WTC11 (cell line): Measurements from ENCODE around the gene EMP2. TPM values are rescaled to one million over a fixed set of nuclear protein-coding genes. Genes with fewer than 3 reads are reported as not detected.
A peak's percentile ranks its signal among the peaks of the same experiment; 100 is the strongest.

Experiments
- ATAC-seq: fragments of 200-7000 bp; cut with Tn5 transposase; 2 replicates; pipeline ENCODE4 v1.10.0; 2021; ENCODE audit warnings: mild to moderate bottlenecking, moderate library complexity
- CTCF ChIA-PET: fragments of 300-600 bp; sonication (Branson Sonifier 250); formaldehyde crosslinking; loops from one replicate; lab custom pipeline; 2021; ENCODE audit warnings: antibody characterized with exemption; lab: Charles Lee
- POLR2A ChIA-PET: fragments of 350-600 bp; sonication (Branson Sonifier 250); formaldehyde crosslinking; loops from one replicate; lab custom pipeline; 2021; ENCODE audit warnings: antibody characterized with exemption; lab: Charles Lee
- DNase-seq: peaks from one replicate; pipeline ENCODE4 v3.0.0; 2021; ENCODE audit warnings: low spot score
- H3K27ac Mint-ChIP-seq: 2 replicates; pipeline ENCODE4 v1.8.0; 2021; ENCODE audit warnings: mixed read lengths
- H3K27me3 Mint-ChIP-seq: 2 replicates; pipeline ENCODE4 v1.8.0; 2021; ENCODE audit warnings: low read depth, mild to moderate bottlenecking, moderate library complexity, mixed read lengths
- H3K36me3 Mint-ChIP-seq: 2 replicates; pipeline ENCODE4 v1.8.0; 2021; ENCODE audit warnings: mixed read lengths
- H3K4me1 Mint-ChIP-seq: 2 replicates; pipeline ENCODE4 v1.8.0; 2022; ENCODE audit warnings: mixed read lengths
- H3K4me3 Mint-ChIP-seq: 2 replicates; pipeline ENCODE4 v1.8.0; 2021; ENCODE audit warnings: mild to moderate bottlenecking, moderate library complexity, mixed read lengths
- H3K9me3 Mint-ChIP-seq: 2 replicates; pipeline ENCODE4 v1.8.0; 2021; ENCODE audit warnings: mixed read lengths
- ESRRA ChIP-seq: sonication (generic); formaldehyde crosslinking; IDR thresholded peaks from 2 replicates; pipeline ENCODE4 v1.8.1; 2022; ENCODE audit warnings: mild to moderate bottlenecking, missing genetic modification reagents, borderline replicate concordance
- GRHL2 ChIP-seq: fragments of 250-450 bp; sonication (Bioruptor Pico); IDR thresholded peaks from 2 replicates; pipeline ENCODE4 v1.8.0; 2022; ENCODE audit warnings: mild to moderate bottlenecking, moderate library complexity; ENCODE audit not compliant: insufficient replicate concordance, severe bottlenecking
- HMGA2 ChIP-seq: fragments of 250-450 bp; sonication (Bioruptor Pico); IDR thresholded peaks from 2 replicates; pipeline ENCODE4 v1.4.0; 2021; ENCODE audit warnings: mild to moderate bottlenecking, moderate library complexity
- NR1H2 ChIP-seq: sonication (generic); formaldehyde crosslinking; IDR thresholded peaks from 2 replicates; pipeline ENCODE4 v1.9.0; 2021; ENCODE audit warnings: mild to moderate bottlenecking, moderate library complexity, missing genetic modification reagents
- PRRX2 ChIP-seq: fragments of 250-450 bp; sonication (Bioruptor Pico); IDR thresholded peaks from 2 replicates; pipeline ENCODE4 v1.8.0; 2021; ENCODE audit warnings: mild to moderate bottlenecking
- RORB ChIP-seq: fragments of 250-450 bp; sonication (Bioruptor Pico); IDR thresholded peaks from 2 replicates; pipeline ENCODE4 v1.9.0; 2021; ENCODE audit warnings: mild to moderate bottlenecking
- SMAD3 ChIP-seq: sonication (generic); formaldehyde crosslinking; IDR thresholded peaks from 2 replicates; pipeline ENCODE4 v1.8.0; 2022; ENCODE audit warnings: missing genetic modification reagents, mild to moderate bottlenecking, borderline replicate concordance
- TEAD4 ChIP-seq: sonication (generic); formaldehyde crosslinking; IDR thresholded peaks from 2 replicates; pipeline ENCODE4 v1.8.0; 2022; ENCODE audit warnings: mild to moderate bottlenecking, missing genetic modification reagents
- TP53 ChIP-seq: sonication (generic); formaldehyde crosslinking; IDR thresholded peaks from 2 replicates; pipeline ENCODE4 v1.8.1; 2023; ENCODE audit warnings: mild to moderate bottlenecking, missing genetic modification reagents
- ZNF219 ChIP-seq: sonication (generic); formaldehyde crosslinking; IDR thresholded peaks from 2 replicates; pipeline ENCODE4 v1.8.0; 2023; ENCODE audit warnings: missing genetic modification reagents, mild to moderate bottlenecking, borderline replicate concordance
- ZNF263 ChIP-seq: sonication (generic); formaldehyde crosslinking; IDR thresholded peaks from 2 replicates; pipeline ENCODE4 v1.8.1; 2022; ENCODE audit warnings: low read depth, mild to moderate bottlenecking, moderate library complexity, missing genetic modification reagents
- ZNF396 ChIP-seq: fragments of 250-450 bp; sonication (Bioruptor Pico); IDR thresholded peaks from 2 replicates; pipeline ENCODE4 v1.8.0; 2021; ENCODE audit warnings: mild to moderate bottlenecking, moderate library complexity, borderline replicate concordance
- total RNA-seq: library from RNA; stranded (reverse); gene quantifications from 3 replicates; pipeline ENCODE4 v1.2.3, GENCODE V29; 2021
- TF ChIP-seq, protein P1 (sequence below): sonication (generic); formaldehyde crosslinking; IDR thresholded peaks from 2 replicates; pipeline ENCODE4 v1.8.0; 2022; ENCODE audit warnings: mild to moderate bottlenecking, missing genetic modification reagents
- TF ChIP-seq, protein P2 (sequence below): sonication (generic); formaldehyde crosslinking; IDR thresholded peaks from 2 replicates; pipeline ENCODE4 v1.8.0; 2023; ENCODE audit warnings: mild to moderate bottlenecking, missing genetic modification reagents
- TF ChIP-seq, protein P3 (sequence below): fragments of 250-450 bp; sonication (Bioruptor Pico); IDR thresholded peaks from 2 replicates; pipeline ENCODE4 v1.8.0; 2021; ENCODE audit warnings: mild to moderate bottlenecking
- TF ChIP-seq, protein P4 (sequence below): sonication (generic); formaldehyde crosslinking; IDR thresholded peaks from 2 replicates; pipeline ENCODE4 v1.8.1; 2023; ENCODE audit warnings: mild to moderate bottlenecking, moderate library complexity, missing genetic modification reagents
- TF ChIP-seq, protein P5 (sequence below): sonication (generic); formaldehyde crosslinking; IDR thresholded peaks from 2 replicates; pipeline ENCODE4 v1.8.0; 2022; ENCODE audit warnings: missing genetic modification reagents
- TF ChIP-seq, protein P6 (sequence below): sonication (generic); formaldehyde crosslinking; IDR thresholded peaks from 2 replicates; pipeline ENCODE4 v1.8.0; 2022; ENCODE audit warnings: mild to moderate bottlenecking, missing genetic modification reagents
- TF ChIP-seq, protein P7 (sequence below): fragments of 250-450 bp; sonication (Bioruptor Pico); IDR thresholded peaks from 2 replicates; pipeline ENCODE4 v1.9.0; 2021; ENCODE audit warnings: moderate library complexity, mild to moderate bottlenecking, inconsistent platforms, borderline replicate concordance

EMP2 gene
- total RNA-seq, 1 experiment from 2014 or later: 16.4 TPM

DNA sequence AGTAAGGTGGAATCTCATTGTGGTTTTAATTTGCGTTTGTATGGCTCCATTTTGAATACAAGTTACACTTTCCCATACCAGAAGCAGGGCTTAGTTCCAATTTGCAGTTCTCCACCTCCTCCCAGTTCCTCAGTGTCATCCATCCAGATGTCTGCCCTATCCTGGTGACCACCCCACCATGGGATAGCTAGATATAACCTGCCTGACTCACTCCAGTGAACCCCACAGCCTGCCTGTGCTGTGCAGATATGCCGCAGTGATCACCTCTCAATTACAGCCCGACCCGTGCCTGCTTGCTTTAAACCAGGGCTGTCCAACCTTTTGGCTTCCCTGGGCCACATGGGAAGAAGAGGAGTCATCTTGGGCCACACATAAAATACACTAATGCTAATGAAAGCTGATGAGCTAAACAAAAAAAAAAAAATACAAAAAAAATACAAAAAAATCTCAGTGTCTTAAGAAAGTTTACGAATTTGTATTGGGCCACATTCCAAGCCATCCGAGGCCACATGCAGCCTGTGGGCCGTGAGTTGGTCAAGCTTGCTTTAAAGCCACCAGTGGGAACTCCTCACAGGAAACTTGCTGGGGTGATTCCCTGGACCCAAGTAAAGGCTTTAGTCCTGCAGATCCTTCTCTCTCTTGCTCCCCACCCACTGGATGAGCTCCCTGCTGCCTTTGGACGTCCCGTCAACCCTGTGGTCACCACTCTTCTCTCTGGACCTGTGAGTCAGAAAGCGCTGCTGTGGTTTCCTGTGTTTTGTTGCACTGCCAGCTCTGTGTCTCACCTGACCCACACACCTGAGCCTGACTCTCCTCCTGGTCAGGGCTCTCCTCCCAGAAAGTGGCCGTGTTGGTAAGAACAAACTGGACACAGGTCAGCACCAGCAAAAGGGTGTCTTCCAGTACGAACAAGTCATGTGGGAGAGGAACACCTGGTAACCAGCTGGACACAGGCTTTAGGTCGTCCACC, 83.0 kb downstream of the EMP2 start:
- Mint-ChIP-seq H3K27me3 (peaks cover 4% of the 10 kb centered on the region), H3K4me1 (peaks cover 16% of the 10 kb centered on the region), H3K9me3 (peaks cover 52% of the 10 kb centered on the region), H3K36me3 (peaks cover 26% of the 10 kb centered on the region), H3K4me3 (no peak overlapping the region)
- CTCF ChIA-PET: interaction anchor here (0.6 to 1.0 kb wide), 3 partner anchors 12 to 410 kb away, joined by 3 to 4 read pairs (median 4); no protein-coding TSS in a partner anchor
- no peak for DNase-seq
- POLR2A ChIA-PET: no interaction called here
- TF ChIP-seq TP53: no peak
- no peak for TF ChIP-seq ESRRA (CRISPR knock-in tag)
- TF ChIP-seq, protein P1, sequence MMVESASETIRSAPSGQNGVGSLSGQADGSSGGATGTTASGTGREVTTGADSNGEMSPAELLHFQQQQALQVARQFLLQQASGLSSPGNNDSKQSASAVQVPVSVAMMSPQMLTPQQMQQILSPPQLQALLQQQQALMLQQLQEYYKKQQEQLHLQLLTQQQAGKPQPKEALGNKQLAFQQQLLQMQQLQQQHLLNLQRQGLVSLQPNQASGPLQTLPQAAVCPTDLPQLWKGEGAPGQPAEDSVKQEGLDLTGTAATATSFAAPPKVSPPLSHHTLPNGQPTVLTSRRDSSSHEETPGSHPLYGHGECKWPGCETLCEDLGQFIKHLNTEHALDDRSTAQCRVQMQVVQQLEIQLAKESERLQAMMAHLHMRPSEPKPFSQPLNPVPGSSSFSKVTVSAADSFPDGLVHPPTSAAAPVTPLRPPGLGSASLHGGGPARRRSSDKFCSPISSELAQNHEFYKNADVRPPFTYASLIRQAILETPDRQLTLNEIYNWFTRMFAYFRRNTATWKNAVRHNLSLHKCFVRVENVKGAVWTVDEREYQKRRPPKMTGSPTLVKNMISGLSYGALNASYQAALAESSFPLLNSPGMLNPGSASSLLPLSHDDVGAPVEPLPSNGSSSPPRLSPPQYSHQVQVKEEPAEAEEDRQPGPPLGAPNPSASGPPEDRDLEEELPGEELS (CRISPR knock-in tag): no peak
- TF ChIP-seq PRRX2 (CRISPR knock-in tag): no peak
- TF ChIP-seq ZNF219 (CRISPR knock-in tag): no peak
- TF ChIP-seq, all 79 proteins: peak for 0
- H3K27ac Mint-ChIP-seq: 0 out of 2 replicates have a peak overlapping the region, but pooled peaks have one; percentile 13
- ATAC-seq: no peak; the same call in 1 of the 2 replicates

DNA sequence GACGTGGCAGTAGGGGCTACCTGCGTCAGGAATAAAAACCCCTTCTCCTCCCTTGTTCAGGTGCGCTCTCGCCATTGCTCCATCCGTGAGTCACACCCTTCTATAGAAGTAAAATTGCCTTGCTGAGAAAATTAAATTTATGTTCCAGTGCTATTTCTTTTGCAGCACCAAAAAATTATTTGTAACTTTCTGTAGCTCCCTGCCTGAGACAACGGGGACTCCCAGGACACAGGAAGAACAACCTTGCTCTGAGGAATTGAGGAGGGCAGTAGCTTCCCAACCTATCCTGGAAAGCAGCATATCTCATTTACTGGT, 85.4 kb downstream of the EMP2 start:
- Mint-ChIP-seq H3K4me3 (no peak overlapping the region), H3K27ac (no peak overlapping the region), H3K27me3 (peaks cover 4% of the 10 kb centered on the region), H3K36me3 (peaks cover 19% of the 10 kb centered on the region), H3K4me1 (peaks cover 15% of the 10 kb centered on the region), H3K9me3 (peaks cover 43% of the 10 kb centered on the region)
- ATAC-seq: no peak
- ChIA-PET CTCF (no interaction called here), POLR2A (no interaction called here)
- no peak for DNase-seq
- TF ChIP-seq GRHL2: no peak
- TF ChIP-seq, protein P2, sequence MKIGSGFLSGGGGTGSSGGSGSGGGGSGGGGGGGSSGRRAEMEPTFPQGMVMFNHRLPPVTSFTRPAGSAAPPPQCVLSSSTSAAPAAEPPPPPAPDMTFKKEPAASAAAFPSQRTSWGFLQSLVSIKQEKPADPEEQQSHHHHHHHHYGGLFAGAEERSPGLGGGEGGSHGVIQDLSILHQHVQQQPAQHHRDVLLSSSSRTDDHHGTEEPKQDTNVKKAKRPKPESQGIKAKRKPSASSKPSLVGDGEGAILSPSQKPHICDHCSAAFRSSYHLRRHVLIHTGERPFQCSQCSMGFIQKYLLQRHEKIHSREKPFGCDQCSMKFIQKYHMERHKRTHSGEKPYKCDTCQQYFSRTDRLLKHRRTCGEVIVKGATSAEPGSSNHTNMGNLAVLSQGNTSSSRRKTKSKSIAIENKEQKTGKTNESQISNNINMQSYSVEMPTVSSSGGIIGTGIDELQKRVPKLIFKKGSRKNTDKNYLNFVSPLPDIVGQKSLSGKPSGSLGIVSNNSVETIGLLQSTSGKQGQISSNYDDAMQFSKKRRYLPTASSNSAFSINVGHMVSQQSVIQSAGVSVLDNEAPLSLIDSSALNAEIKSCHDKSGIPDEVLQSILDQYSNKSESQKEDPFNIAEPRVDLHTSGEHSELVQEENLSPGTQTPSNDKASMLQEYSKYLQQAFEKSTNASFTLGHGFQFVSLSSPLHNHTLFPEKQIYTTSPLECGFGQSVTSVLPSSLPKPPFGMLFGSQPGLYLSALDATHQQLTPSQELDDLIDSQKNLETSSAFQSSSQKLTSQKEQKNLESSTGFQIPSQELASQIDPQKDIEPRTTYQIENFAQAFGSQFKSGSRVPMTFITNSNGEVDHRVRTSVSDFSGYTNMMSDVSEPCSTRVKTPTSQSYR (CRISPR knock-in tag): no peak
- TF ChIP-seq, protein P3, sequence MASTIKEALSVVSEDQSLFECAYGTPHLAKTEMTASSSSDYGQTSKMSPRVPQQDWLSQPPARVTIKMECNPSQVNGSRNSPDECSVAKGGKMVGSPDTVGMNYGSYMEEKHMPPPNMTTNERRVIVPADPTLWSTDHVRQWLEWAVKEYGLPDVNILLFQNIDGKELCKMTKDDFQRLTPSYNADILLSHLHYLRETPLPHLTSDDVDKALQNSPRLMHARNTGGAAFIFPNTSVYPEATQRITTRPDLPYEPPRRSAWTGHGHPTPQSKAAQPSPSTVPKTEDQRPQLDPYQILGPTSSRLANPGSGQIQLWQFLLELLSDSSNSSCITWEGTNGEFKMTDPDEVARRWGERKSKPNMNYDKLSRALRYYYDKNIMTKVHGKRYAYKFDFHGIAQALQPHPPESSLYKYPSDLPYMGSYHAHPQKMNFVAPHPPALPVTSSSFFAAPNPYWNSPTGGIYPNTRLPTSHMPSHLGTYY: no peak
- TF ChIP-seq SMAD3 (CRISPR knock-in tag): no peak
- no peak for TF ChIP-seq NR1H2 (CRISPR knock-in tag)
- no peak for TF ChIP-seq ZNF396 (CRISPR knock-in tag)
- TF ChIP-seq, protein P4, sequence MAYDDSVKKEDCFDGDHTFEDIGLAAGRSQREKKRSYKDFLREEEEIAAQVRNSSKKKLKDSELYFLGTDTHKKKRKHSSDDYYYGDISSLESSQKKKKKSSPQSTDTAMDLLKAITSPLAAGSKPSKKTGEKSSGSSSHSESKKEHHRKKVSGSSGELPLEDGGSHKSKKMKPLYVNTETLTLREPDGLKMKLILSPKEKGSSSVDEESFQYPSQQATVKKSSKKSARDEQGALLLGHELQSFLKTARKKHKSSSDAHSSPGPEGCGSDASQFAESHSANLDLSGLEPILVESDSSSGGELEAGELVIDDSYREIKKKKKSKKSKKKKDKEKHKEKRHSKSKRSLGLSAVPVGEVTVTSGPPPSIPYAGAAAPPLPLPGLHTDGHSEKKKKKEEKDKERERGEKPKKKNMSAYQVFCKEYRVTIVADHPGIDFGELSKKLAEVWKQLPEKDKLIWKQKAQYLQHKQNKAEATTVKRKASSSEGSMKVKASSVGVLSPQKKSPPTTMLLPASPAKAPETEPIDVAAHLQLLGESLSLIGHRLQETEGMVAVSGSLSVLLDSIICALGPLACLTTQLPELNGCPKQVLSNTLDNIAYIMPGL (CRISPR knock-in tag): no peak
- no peak for TF ChIP-seq HMGA2 (CRISPR knock-in tag)
- TF ChIP-seq ZNF263 (CRISPR knock-in tag): no peak
- no peak for TF ChIP-seq TEAD4
- TF ChIP-seq, protein P5, sequence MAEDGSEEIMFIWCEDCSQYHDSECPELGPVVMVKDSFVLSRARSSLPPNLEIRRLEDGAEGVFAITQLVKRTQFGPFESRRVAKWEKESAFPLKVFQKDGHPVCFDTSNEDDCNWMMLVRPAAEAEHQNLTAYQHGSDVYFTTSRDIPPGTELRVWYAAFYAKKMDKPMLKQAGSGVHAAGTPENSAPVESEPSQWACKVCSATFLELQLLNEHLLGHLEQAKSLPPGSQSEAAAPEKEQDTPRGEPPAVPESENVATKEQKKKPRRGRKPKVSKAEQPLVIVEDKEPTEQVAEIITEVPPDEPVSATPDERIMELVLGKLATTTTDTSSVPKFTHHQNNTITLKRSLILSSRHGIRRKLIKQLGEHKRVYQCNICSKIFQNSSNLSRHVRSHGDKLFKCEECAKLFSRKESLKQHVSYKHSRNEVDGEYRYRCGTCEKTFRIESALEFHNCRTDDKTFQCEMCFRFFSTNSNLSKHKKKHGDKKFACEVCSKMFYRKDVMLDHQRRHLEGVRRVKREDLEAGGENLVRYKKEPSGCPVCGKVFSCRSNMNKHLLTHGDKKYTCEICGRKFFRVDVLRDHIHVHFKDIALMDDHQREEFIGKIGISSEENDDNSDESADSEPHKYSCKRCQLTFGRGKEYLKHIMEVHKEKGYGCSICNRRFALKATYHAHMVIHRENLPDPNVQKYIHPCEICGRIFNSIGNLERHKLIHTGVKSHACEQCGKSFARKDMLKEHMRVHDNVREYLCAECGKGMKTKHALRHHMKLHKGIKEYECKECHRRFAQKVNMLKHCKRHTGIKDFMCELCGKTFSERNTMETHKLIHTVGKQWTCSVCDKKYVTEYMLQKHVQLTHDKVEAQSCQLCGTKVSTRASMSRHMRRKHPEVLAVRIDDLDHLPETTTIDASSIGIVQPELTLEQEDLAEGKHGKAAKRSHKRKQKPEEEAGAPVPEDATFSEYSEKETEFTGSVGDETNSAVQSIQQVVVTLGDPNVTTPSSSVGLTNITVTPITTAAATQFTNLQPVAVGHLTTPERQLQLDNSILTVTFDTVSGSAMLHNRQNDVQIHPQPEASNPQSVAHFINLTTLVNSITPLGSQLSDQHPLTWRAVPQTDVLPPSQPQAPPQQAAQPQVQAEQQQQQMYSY (CRISPR knock-in tag): no peak
- TF ChIP-seq, protein P6, sequence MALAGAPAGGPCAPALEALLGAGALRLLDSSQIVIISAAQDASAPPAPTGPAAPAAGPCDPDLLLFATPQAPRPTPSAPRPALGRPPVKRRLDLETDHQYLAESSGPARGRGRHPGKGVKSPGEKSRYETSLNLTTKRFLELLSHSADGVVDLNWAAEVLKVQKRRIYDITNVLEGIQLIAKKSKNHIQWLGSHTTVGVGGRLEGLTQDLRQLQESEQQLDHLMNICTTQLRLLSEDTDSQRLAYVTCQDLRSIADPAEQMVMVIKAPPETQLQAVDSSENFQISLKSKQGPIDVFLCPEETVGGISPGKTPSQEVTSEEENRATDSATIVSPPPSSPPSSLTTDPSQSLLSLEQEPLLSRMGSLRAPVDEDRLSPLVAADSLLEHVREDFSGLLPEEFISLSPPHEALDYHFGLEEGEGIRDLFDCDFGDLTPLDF: no peak
- TF ChIP-seq, protein P7, sequence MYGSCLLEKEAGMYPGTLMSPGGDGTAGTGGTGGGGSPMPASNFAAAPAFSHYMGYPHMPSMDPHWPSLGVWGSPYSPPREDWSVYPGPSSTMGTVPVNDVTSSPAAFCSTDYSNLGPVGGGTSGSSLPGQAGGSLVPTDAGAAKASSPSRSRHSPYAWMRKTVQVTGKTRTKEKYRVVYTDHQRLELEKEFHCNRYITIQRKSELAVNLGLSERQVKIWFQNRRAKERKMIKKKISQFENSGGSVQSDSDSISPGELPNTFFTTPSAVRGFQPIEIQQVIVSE (CRISPR knock-in tag): no peak
- TF ChIP-seq RORB (CRISPR knock-in tag): no peak
